ENCODE results near the gene ABITRAM.

GRCh38 chr9:108894225-108894997 is 39.8 kb upstream of the ABITRAM start:
- TF ChIP-seq EZH2 (IDR thresholded peaks at IDR 0.05; ENCODE audit: low read depth) (no peak), CTCF (conservative IDR thresholded peaks at IDR 0.05) (no peak)

All from PC-9 (cell line).